ENCODE results near the gene NRXN2.

Gene NRXN2

DNA sequence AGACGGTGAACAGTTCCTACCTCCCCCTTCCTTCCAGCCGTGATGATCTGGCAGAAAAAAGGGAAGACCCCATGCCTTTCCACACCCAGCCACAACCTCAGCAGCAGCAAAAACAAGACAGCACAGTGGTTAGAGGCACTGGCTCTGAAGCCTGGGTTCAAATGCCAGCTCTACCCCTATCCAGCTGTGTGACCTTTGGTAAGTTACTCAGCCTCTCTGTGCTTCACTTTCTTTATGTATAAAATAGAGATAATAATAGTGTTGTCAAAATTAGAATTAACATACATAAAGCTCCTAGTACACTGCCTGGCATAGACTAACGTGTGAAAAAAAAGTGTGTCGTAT is 4.2 kb downstream of the NRXN2 start:
- no peak for TF ChIP-seq CTCF (IDR thresholded peaks at IDR 0.05; ENCODE audit: extremely low read depth, missing control alignments)

GRCh38 chr11:64718084-64718779 is 4.8 kb downstream of the NRXN2 start:
- no peak for DNase-seq (ENCODE audit: low spot score)
- no peak for TF ChIP-seq CTCF (IDR thresholded peaks at IDR 0.05; ENCODE audit: extremely low read depth, missing control alignments)

More for the DNA sequence above, 4.2 kb downstream of the NRXN2 start:
- no peak for DNase-seq (ENCODE audit: low spot score)

- no peak for DNase-seq (ENCODE audit: low spot score)
- no peak for TF ChIP-seq CTCF (IDR thresholded peaks at IDR 0.05; ENCODE audit: extremely low read depth, missing control alignments)
These were observed 5.8 kb downstream of the NRXN2 start for GRCh38 chr11:64717268-64717578.

DNA sequence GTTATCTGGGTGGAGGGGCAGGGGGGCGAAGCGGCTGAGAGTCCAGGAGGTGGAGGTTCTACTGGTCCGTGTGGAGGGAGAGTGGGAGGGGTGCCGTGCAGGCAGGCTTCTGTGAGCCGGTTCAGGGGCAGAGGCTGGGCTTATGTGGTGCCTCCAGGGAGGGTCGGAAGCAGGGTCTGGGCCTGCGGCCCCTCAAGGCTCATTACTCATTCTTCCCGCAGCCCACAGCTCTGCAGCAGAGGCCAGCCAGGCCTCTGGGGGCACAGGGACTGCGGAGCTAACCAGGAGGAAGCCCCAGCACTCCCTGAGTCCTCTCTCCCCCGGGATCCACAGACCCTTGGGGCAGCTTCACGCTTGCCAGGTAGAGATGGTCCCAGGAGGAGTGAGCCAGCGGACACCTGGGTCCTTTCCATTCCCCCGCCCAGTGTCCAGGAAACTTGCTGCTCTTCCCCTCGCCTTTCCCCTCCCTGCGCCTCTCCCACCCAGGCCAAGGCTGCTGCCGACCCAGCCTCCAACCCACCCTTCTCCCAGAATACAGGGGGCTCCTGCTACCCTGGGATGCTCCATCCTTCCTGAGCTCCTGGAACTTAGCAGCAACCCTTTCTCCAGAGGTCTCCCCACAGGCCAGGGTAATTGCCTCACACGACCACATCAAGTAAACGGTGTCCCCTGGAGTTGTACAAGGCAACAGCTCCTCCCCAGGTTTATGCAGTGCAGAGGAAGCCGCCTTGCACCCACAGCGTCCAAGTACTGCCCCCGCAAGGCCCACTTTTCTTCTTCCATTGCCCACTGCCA is 6.3 kb downstream of the NRXN2 start:
- no peak for TF ChIP-seq CTCF (IDR thresholded peaks at IDR 0.05; ENCODE audit: extremely low read depth, missing control alignments)
- no peak for DNase-seq (ENCODE audit: low spot score)

- DNase-seq (ENCODE audit: low spot score): no peak
- TF ChIP-seq CTCF (IDR thresholded peaks at IDR 0.05; ENCODE audit: extremely low read depth, missing control alignments): no peak
These were observed 7.1 kb downstream of the NRXN2 start for GRCh38 chr11:64715756-64716472.

- no peak for DNase-seq (ENCODE audit: low spot score)
- no peak for TF ChIP-seq CTCF (IDR thresholded peaks at IDR 0.05; ENCODE audit: extremely low read depth, missing control alignments)
These were observed 7.9 kb downstream of the NRXN2 start for GRCh38 chr11:64715110-64715509.

GRCh38 chr11:64714666-64715065 is 8.3 kb downstream of the NRXN2 start:
- TF ChIP-seq CTCF (IDR thresholded peaks at IDR 0.05; ENCODE audit: extremely low read depth, missing control alignments): no peak
- no peak for DNase-seq (ENCODE audit: low spot score)
